A549 (cell line): ENCODE measurements around the gene ECEL1. TPM values are rescaled to one million over a fixed set of nuclear protein-coding genes. Genes with fewer than 3 reads are reported as not detected.

Source experiments
- ATAC-seq, 2 experiments: fragments of 200-7000 bp in 1 of 2; fragments of >200 bp in 1 of 2; cut with Nextera tagmentation in 1 of 2; cut with Tn5 transposase in 1 of 2; 3 replicates each; pipeline versions ENCODE4 v1.8.0 to v1.9.1; 2018 to 2020; ENCODE audit warnings: mild to moderate bottlenecking in 1 of 2, moderate library complexity in 1 of 2
- CTCF ChIA-PET: fragments of 300-600 bp; sonication (Branson Sonifier 250); formaldehyde crosslinking; extraction: SDS; loops from one replicate; lab custom pipeline; 2021; ENCODE audit warnings: antibody characterized with exemption, inconsistent platforms; lab: Yijun Ruan, JAX
- POLR2A ChIA-PET: fragments of 350-600 bp; formaldehyde crosslinking; extraction: SDS; loops from one replicate; lab custom pipeline; 2021; ENCODE audit warnings: antibody characterized with exemption, inconsistent platforms; lab: Yijun Ruan, JAX
- DNase-seq, 2 experiments: peaks; one replicate each; pipeline versions ENCODE4 v3.0.0 to v3.0.0-alpha.2; 2011 to 2016; ENCODE audit warnings: low read depth in 1 of 2, low spot score in 1 of 2
- FAIRE-seq: peaks from 2 replicates; lab custom pipeline; 2011; peaks lifted over from hg19 to GRCh38; lab: Jason Lieb, UNC
- H3K27ac ChIP-seq, 2 experiments: fragments of >200 bp; sonication (Bioruptor Twin); formaldehyde crosslinking; 3 replicates each; pipeline ENCODE4 v1.5.1; 2016 to 2017
- H3K4me1 ChIP-seq: fragments of >200 bp; sonication (Bioruptor Twin); formaldehyde crosslinking; 3 replicates; pipeline ENCODE4 v1.6.1; 2016
- H3K4me2 ChIP-seq: fragments of >200 bp; sonication (Bioruptor Twin); formaldehyde crosslinking; 3 replicates; pipeline ENCODE4 v1.6.1; 2016
- H3K4me3 ChIP-seq: fragments of >200 bp; sonication (Bioruptor Twin); formaldehyde crosslinking; 3 replicates; pipeline ENCODE4 v1.5.1; 2016
- H3K9me3 ChIP-seq: fragments of >200 bp; sonication (Bioruptor Twin); formaldehyde crosslinking; 3 replicates; pipeline ENCODE4 v1.6.1; 2016
- CBX8 ChIP-seq: fragments of 200-600 bp; sonication (generic); IDR thresholded peaks from 2 replicates; pipeline ENCODE4 v1.6.1; 2016
- CHD2 ChIP-seq: fragments of 150-350 bp; IDR thresholded peaks from 2 replicates; pipeline ENCODE4 v1.6.1; 2014; ENCODE audit warnings: low read length; ENCODE audit not compliant: partially characterized antibody
- CHD4 ChIP-seq: fragments of 200-600 bp; sonication (generic); IDR thresholded peaks from 2 replicates; pipeline ENCODE4 v1.6.1; 2016; ENCODE audit warnings: antibody characterized with exemption, mild to moderate bottlenecking, borderline replicate concordance
- EHF ChIP-seq: fragments of 250-450 bp; sonication (Bioruptor Pico); IDR thresholded peaks from 2 replicates; pipeline ENCODE4 v1.5.0; 2020; ENCODE audit warnings: mild to moderate bottlenecking
- EHMT2 ChIP-seq: fragments of 200-600 bp; sonication (generic); IDR thresholded peaks from 2 replicates; pipeline ENCODE4 v1.6.1; 2016; ENCODE audit warnings: antibody characterized with exemption, low read depth, mild to moderate bottlenecking, moderate library complexity
- ESRRA ChIP-seq: fragments of 150-350 bp; IDR thresholded peaks from 2 replicates; pipeline ENCODE4 v1.6.1; 2014; ENCODE audit warnings: mild to moderate bottlenecking, low read length, borderline replicate concordance
- FOSB ChIP-seq: fragments of 250-450 bp; sonication (Bioruptor Pico); IDR thresholded peaks from 2 replicates; pipeline ENCODE4 v1.5.0; 2020; ENCODE audit warnings: mild to moderate bottlenecking, moderate library complexity
- GATA3 ChIP-seq: IDR thresholded peaks from 2 replicates; pipeline ENCODE4 v1.6.1; 2012; ENCODE audit warnings: borderline replicate concordance
- HES2 ChIP-seq: fragments of >200 bp; sonication (Bioruptor Twin); formaldehyde crosslinking; IDR thresholded peaks from 2 replicates; pipeline ENCODE4 v1.6.1; 2016
- HOXB13 ChIP-seq: fragments of 250-450 bp; sonication (Bioruptor Pico); IDR thresholded peaks from 2 replicates; pipeline ENCODE4 v1.5.0; 2020; ENCODE audit warnings: low read depth, mild to moderate bottlenecking, moderate library complexity
- JUNB ChIP-seq: fragments of >200 bp; sonication (Bioruptor Twin); formaldehyde crosslinking; IDR thresholded peaks from 2 replicates; pipeline ENCODE4 v1.6.1; 2016
- KDM1A ChIP-seq: fragments of 200-600 bp; sonication (generic); IDR thresholded peaks from 2 replicates; pipeline ENCODE4 v1.6.1; 2016; ENCODE audit warnings: low read depth, mild to moderate bottlenecking
- MAFK ChIP-seq: fragments of 450-650 bp; IDR thresholded peaks from 2 replicates; pipeline ENCODE4 v1.6.1; 2014; ENCODE audit not compliant: partially characterized antibody
- MAZ ChIP-seq: fragments of 150-350 bp; IDR thresholded peaks from 2 replicates; pipeline ENCODE4 v1.6.1; 2014; ENCODE audit warnings: antibody characterized with exemption, low read depth, low read length, borderline replicate concordance
- NFE2L2 ChIP-seq: fragments of 150-350 bp; conservative IDR thresholded peaks from 2 replicates; pipeline ENCODE4 v1.6.1; 2014; ENCODE audit warnings: low read length
- RARB ChIP-seq: fragments of 250-450 bp; sonication (Bioruptor Pico); IDR thresholded peaks from 2 replicates; pipeline ENCODE4 v1.8.0; 2021; ENCODE audit warnings: mild to moderate bottlenecking, moderate library complexity
- REST ChIP-seq: fragments of 200-600 bp; sonication (generic); IDR thresholded peaks from 2 replicates; pipeline ENCODE4 v1.6.1; 2016; ENCODE audit warnings: antibody characterized with exemption, mild to moderate bottlenecking, moderate library complexity
- RFX5 ChIP-seq: fragments of 450-650 bp; IDR thresholded peaks from 2 replicates; pipeline ENCODE4 v1.7.1; 2014; ENCODE audit warnings: antibody characterized with exemption, mild to moderate bottlenecking, moderate library complexity
- SREBF2 ChIP-seq: fragments of 450-650 bp; IDR thresholded peaks from 2 replicates; pipeline ENCODE4 v1.6.1; 2014; ENCODE audit warnings: mild to moderate bottlenecking, moderate library complexity
- TFCP2L1 ChIP-seq: fragments of 250-450 bp; sonication (Bioruptor Pico); IDR thresholded peaks from 2 replicates; pipeline ENCODE4 v1.5.0; 2021; ENCODE audit warnings: mild to moderate bottlenecking
- ZFP36 ChIP-seq: fragments of 450-650 bp; IDR thresholded peaks from 2 replicates; pipeline ENCODE4 v1.6.1; 2014; ENCODE audit warnings: borderline replicate concordance; ENCODE audit not compliant: partially characterized antibody
- ZNF302 ChIP-seq: fragments of 250-450 bp; sonication (Bioruptor Pico); IDR thresholded peaks from 2 replicates; pipeline ENCODE4 v1.9.0; 2021; ENCODE audit warnings: inconsistent platforms, mild to moderate bottlenecking, moderate library complexity
- WGBS: methylation state at CpG from one replicate; pipeline ENCODE4 v1.1.6; 2017; ENCODE audit errors: missing lambda C conversion rate; 5-methylcytosine and 5-hydroxymethylcytosine counted together
- polyA plus RNA-seq, 4 experiments: library from polyadenylated mRNA; depleted of rRNA in 3 of 4; stranded (reverse); fragments of >200 nt; fragmentation: RNase III in 1 of 4; extraction: RNeasy Plus Mini Kit Qiagen cat#74134 plus additional on column Dnase treatment in 1 of 4; gene quantifications; 2 replicates in 3 of 4; 3 replicates in 1 of 4; pipeline ENCODE4 v1.2.3, GENCODE V29; 2011 to 2017

ECEL1 gene
- polyA plus RNA-seq, 2 of the 4 experiments (the other 2 are of a cell fraction): 0.12 to 0.18 TPM

GRCh38 chr2:232498452-232498851, 10.8 kb upstream of the ECEL1 start:
- WGBS: 77% methylated on average over 3 of the region's 3 CpGs
- Histone ChIP-seq H3K4me3 (no peak overlapping the region), H3K9me3 (no peaks in the 10 kb centered on the region), H3K4me2 (no peak overlapping the region), H3K27ac (no peak overlapping the region), H3K4me1 (peaks cover 21% of the 10 kb centered on the region)
- no peak for FAIRE-seq
- ATAC-seq: no peak
- DNase-seq: no peak
- POLR2A ChIA-PET: no interaction called here
- TF ChIP-seq MAFK (no peak), JUNB (no peak), ZNF302 (no peak), EHMT2 (no peak), CHD2 (no peak), KDM1A (no peak), GATA3 (no peak), RARB (CRISPR knock-in tag) (no peak), HOXB13 (no peak), TFCP2L1 (CRISPR knock-in tag) (no peak), EHF (CRISPR knock-in tag) (no peak), CBX8 (no peak), HES2 (no peak), ESRRA (no peak), MAZ (no peak), CHD4 (no peak), SREBF2 (no peak), RFX5 (no peak), NFE2L2 (no peak)
- CTCF ChIA-PET: interaction anchor here (1.4 kb wide), 1 partner anchor 25 kb away, joined by 5 read pairs; no protein-coding TSS in a partner anchor

- POLR2A ChIA-PET: no interaction called here
- Histone ChIP-seq H3K4me3 (no peak overlapping the region), H3K4me2 (no peak overlapping the region), H3K4me1 (peaks cover 10% of the 10 kb centered on the region), H3K9me3 (no peaks in the 10 kb centered on the region), H3K27ac (no peak overlapping the region)
- 92% methylated on average over 9 of the region's 13 CpGs for WGBS
- CTCF ChIA-PET: interaction anchor here (1.6 kb wide), 1 partner anchor 27 kb away, joined by 4 read pairs; no protein-coding TSS in a partner anchor
- ATAC-seq (no peak), FAIRE-seq (no peak), DNase-seq (no peak)
- no peak for TF ChIP-seq FOSB (CRISPR knock-in tag)
- TF ChIP-seq REST: no peak
- no peak for TF ChIP-seq ZFP36
- TF ChIP-seq JUNB: no peak
Measured at GRCh38 chr2:232497348-232497747, 9.7 kb upstream of the ECEL1 start.
